PFSK-1 (cell line): Measurements from ENCODE around the gene ADGRG3.

Experiments
- POLR2AphosphoS5 ChIP-seq: IDR thresholded peaks from 2 replicates; pipeline ENCODE4 v1.6.1; 2012; ENCODE audit warnings: low read depth, mild to moderate bottlenecking, control low read depth, low read length, moderate library complexity
- TAF1 ChIP-seq: IDR thresholded peaks from 2 replicates; pipeline ENCODE4 v1.6.1; 2012; ENCODE audit warnings: low read length, control low read depth, borderline replicate concordance; ENCODE audit not compliant: insufficient read depth

DNA sequence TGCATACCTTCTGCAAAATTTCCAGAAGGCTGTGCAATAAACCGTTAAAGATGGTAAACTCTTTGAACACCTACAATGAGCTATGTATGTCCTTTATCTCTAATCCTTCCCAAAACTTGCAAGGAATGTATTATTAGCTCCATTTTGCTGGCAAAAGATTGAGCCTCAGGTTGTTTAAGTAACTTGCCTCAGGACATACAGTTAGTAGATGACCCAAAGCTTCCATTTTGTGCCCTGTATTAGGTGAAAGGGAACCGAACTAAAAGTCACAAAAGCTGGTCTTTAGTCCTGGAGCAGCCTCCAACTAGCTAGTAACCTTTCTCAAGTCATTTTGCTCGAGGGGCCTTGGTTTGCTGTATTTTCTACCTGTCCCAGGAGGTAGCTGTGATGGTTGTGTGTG lies 4.3 kb downstream of the ADGRG3 start:
- TF ChIP-seq TAF1: no peak
- no peak for TF ChIP-seq POLR2AphosphoS5
